Activated B cell treated with CpG ODN at 0.5 μM for 24 hours (primary cell): Measurements from ENCODE around the gene ARHGAP6. TPM values are rescaled to one million over a fixed set of nuclear protein-coding genes. Genes with fewer than 3 reads are reported as not detected.
"Not testable (repeated sequence)": the region's sequence is repeated elsewhere in the genome, so short reads cannot be mapped to it uniquely, and the experiment has no call there.

ENCODE experiments used
- ATAC-seq: fragments of 200-7000 bp; cut with Tn5 transposase; one replicate; pipeline ENCODE4 v1.10.0; 2021; ENCODE audit warnings: low read depth, mild to moderate bottlenecking, moderate library complexity
- CTCF ChIA-PET: fragments of 350-600 bp; sonication (Branson Sonifier 250); formaldehyde crosslinking; loops from one replicate; lab custom pipeline; 2021; ENCODE audit warnings: antibody characterized with exemption; lab: Charles Lee
- POLR2A ChIA-PET: fragments of 350-600 bp; sonication (Branson Sonifier 250); formaldehyde crosslinking; loops from one replicate; lab custom pipeline; 2021; ENCODE audit warnings: antibody characterized with exemption; lab: Charles Lee
- DNase-seq: peaks from one replicate; pipeline ENCODE4 v3.0.0; 2022
- H3K27ac Mint-ChIP-seq: one replicate; pipeline ENCODE4 v1.8.0; 2020; ENCODE audit warnings: mixed read lengths
- H3K27me3 Mint-ChIP-seq: one replicate; pipeline ENCODE4 v1.8.0; 2021; ENCODE audit warnings: mixed read lengths
- H3K36me3 Mint-ChIP-seq: one replicate; pipeline ENCODE4 v1.8.0; 2021; ENCODE audit warnings: low read depth, mixed read lengths
- H3K4me1 Mint-ChIP-seq: one replicate; pipeline ENCODE4 v1.8.0; 2021; ENCODE audit warnings: mixed read lengths
- H3K4me3 Mint-ChIP-seq: one replicate; pipeline ENCODE4 v1.8.0; 2020; ENCODE audit warnings: mild to moderate bottlenecking, mixed read lengths
- H3K9me3 Mint-ChIP-seq: one replicate; pipeline ENCODE4 v1.8.0; 2020; ENCODE audit warnings: mixed read lengths
- intact Hi-C: fragments of 100-400 bp; cut with micrococcal nuclease; formaldehyde crosslinking; loops from one replicate; pipeline ENCODE4 v1.15.1; 2024
- total RNA-seq: library from RNA; stranded (reverse); gene quantifications from 2 replicates; pipeline ENCODE4 v1.2.3, GENCODE V29; 2022
- TF ChIP-seq, protein P1 (sequence below): fragments of 200-600 bp; IDR thresholded peaks from one replicate; pipeline ENCODE4 v1.8.0; 2022; ENCODE audit warnings: antibody characterized with exemption, mild to moderate bottlenecking

The ARHGAP6 gene
- total RNA-seq, 1 donor from 2014 or later: 0.42 TPM

DNA sequence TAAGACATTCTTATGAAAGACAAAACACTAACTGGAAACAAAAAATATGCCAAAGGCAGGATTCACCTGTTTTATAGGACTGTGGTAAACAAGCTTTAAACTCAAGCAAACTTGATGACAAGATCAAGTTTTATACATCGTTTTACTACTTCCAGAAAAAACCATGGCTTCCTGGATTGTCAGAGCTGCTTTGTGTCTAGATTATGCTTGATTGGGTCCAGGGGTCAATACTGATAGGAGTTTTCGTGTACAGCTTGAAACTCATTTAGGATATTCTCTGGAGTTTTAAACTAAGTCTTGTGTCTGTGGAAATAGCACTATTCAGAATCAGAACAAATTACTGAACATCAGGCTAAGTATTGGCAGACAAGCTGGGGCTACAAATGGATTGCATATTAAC is 541.6 kb downstream of the ARHGAP6 start:
- intact Hi-C loops: no loop called here
- peaks cover 4% of the 10 kb centered on the region for H3K4me1 Mint-ChIP-seq
- H3K9me3 Mint-ChIP-seq: no peaks in the 10 kb centered on the region
- TF ChIP-seq, protein P1, sequence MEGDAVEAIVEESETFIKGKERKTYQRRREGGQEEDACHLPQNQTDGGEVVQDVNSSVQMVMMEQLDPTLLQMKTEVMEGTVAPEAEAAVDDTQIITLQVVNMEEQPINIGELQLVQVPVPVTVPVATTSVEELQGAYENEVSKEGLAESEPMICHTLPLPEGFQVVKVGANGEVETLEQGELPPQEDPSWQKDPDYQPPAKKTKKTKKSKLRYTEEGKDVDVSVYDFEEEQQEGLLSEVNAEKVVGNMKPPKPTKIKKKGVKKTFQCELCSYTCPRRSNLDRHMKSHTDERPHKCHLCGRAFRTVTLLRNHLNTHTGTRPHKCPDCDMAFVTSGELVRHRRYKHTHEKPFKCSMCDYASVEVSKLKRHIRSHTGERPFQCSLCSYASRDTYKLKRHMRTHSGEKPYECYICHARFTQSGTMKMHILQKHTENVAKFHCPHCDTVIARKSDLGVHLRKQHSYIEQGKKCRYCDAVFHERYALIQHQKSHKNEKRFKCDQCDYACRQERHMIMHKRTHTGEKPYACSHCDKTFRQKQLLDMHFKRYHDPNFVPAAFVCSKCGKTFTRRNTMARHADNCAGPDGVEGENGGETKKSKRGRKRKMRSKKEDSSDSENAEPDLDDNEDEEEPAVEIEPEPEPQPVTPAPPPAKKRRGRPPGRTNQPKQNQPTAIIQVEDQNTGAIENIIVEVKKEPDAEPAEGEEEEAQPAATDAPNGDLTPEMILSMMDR: no peak
- ChIA-PET POLR2A (no interaction called here), CTCF (no interaction called here)
- ATAC-seq (no peak), DNase-seq (no peak)
- H3K27me3 Mint-ChIP-seq: no peaks in the 10 kb centered on the region
- no peak overlapping the region for H3K4me3 Mint-ChIP-seq
- no peak overlapping the region for H3K27ac Mint-ChIP-seq
- peaks cover 42% of the 10 kb centered on the region for H3K36me3 Mint-ChIP-seq

DNA sequence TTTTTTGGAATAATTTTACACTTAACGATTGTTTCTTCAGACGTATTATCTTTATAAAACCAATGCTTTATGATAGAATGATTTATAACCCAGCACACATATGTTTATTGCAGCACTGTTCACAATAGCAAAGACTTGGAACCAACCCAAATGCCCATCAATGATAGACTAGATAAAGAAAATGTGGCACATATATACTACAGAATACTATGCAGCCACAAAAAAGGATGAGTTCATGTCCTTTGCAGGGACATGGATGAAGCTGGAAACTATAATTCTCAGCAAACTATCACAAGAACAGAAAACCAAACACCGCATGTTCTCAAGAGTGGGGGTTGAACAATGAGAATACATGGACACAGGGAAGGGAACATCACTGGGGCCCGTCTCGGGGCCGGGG is 542.6 kb downstream of the ARHGAP6 start:
- H3K27ac Mint-ChIP-seq, H3K27me3 Mint-ChIP-seq, intact Hi-C loops, DNase-seq, H3K4me3 Mint-ChIP-seq, H3K4me1 Mint-ChIP-seq, ATAC-seq, CTCF ChIA-PET, H3K9me3 Mint-ChIP-seq, POLR2A ChIA-PET: not testable (repeated sequence)
- peaks cover 52% of the 10 kb centered on the region for H3K36me3 Mint-ChIP-seq

DNA sequence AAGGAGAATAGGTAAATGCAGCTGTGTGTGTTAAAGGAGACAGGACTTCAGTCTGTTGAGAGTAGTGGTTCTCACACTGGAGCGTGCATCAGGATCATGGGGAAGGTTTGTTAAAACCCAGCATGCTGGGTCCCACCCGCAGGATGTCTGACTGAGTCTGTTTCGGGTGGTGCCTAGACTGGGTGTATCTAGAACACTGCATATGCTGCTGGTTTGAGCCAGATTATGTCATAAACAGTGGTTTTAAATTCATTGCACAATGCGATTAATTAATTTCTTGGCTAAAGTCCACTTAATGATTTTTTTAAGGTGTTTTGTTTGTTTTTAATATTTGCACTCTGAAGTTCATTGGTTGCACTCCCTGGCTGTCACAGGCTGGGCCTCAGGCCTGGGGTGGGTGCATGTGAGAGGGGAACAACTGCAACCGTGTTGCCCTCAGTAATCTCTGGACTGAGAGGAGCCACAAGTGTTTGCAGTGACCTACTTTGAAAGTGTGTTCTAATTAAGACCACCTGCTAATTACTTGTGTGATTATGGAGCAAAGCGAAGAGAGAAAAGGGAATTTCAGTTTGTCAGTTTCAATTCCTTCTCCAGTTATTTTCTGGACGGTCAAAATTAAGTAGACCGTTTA is 546.3 kb downstream of the ARHGAP6 start:
- peaks cover 9% of the 10 kb centered on the region for H3K4me1 Mint-ChIP-seq
- ATAC-seq (no peak), DNase-seq (no peak)
- H3K27me3 Mint-ChIP-seq: no peaks in the 10 kb centered on the region
- ChIA-PET POLR2A (no interaction called here), CTCF (no interaction called here)
- intact Hi-C loops: loop anchor here (10.0 kb wide), 1 partner anchor 1135 kb away; no protein-coding TSS in a partner anchor
- no peaks in the 10 kb centered on the region for H3K9me3 Mint-ChIP-seq
- H3K4me3 Mint-ChIP-seq: no peak overlapping the region
- TF ChIP-seq, protein P1: no peak
- H3K27ac Mint-ChIP-seq: no peak overlapping the region
- peaks cover 83% of the 10 kb centered on the region for H3K36me3 Mint-ChIP-seq

DNA sequence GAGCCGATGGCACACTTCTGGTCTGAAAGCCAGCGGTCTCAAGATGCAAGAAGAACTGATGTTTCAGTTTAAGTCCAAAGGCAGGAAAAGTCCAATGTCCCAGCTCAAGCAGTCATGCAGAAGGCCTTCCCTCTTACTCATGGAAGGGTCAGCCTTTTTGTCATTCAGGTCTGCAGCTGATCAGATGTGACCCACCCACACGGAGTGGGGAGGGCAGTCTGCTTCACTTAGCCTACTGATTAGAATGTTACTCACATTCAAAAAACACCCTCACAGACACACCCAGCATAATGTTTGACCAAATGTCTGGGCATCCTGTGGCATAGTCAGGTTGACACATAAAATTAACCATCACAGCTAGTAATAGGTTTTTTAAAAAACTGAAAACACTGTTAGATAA is 548.0 kb downstream of the ARHGAP6 start:
- ATAC-seq (no peak), DNase-seq (no peak)
- H3K27ac Mint-ChIP-seq: no peak overlapping the region
- no peaks in the 10 kb centered on the region for H3K27me3 Mint-ChIP-seq
- intact Hi-C loops: loop anchor here (10.0 kb wide), 1 partner anchor 1133 kb away; no protein-coding TSS in a partner anchor
- H3K9me3 Mint-ChIP-seq: no peaks in the 10 kb centered on the region
- H3K4me1 Mint-ChIP-seq: peaks cover 25% of the 10 kb centered on the region
- ChIA-PET POLR2A (no interaction called here), CTCF (no interaction called here)
- TF ChIP-seq, protein P1: no peak
- no peak overlapping the region for H3K4me3 Mint-ChIP-seq
- H3K36me3 Mint-ChIP-seq: peaks cover 81% of the 10 kb centered on the region

DNA sequence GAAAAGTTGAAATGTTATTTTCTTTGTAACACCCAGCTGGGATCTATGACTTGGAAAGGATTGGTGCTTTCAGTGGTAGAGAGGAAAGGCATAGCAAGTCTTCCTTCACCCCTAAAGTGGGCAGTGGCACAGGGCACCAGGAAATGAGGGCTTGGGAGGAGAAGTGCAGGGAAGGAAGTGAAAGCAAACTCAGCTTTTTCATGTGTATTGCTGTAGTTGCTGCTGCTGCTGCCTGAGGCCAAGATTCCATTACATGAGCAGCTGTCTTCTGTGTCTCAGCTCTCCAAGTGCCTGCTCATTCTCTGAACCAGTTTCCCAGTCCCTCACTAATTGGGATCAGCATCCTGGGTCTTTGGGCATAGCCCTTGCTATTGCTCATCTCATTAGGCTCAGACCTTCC is 552.0 kb downstream of the ARHGAP6 start:
- peak overlapping the region; percentile 94 for H3K27ac Mint-ChIP-seq
- DNase-seq (no peak), ATAC-seq (no peak)
- H3K36me3 Mint-ChIP-seq: peaks cover 47% of the 10 kb centered on the region
- no peaks in the 10 kb centered on the region for H3K27me3 Mint-ChIP-seq
- CTCF ChIA-PET: no interaction called here
- peak overlapping the region; percentile 42 for H3K4me3 Mint-ChIP-seq
- intact Hi-C loops: loop anchor here (5.0 to 10.0 kb wide), 2 partner anchors 956 to 1129 kb away; partner anchors contain the start of gene CLCN4
- no peaks in the 10 kb centered on the region for H3K9me3 Mint-ChIP-seq
- POLR2A ChIA-PET: no interaction called here
- TF ChIP-seq, protein P1: no peak
- peaks cover 38% of the 10 kb centered on the region for H3K4me1 Mint-ChIP-seq
